Stimulated activated CD4-positive, alpha-beta T cell treated with anti-CD3 and anti-CD28 coated beads, Interleukin-12 subunit alpha, Interleukin-12 subunit beta, amount 100 ng/mL, for 4 hours (primary cell): ENCODE measurements around the gene HEATR1.
"Not testable (repeated sequence)": the region's sequence is repeated elsewhere in the genome, so short reads cannot be mapped to it uniquely, and the experiment has no call there.

Experiments
- DNase-seq: peaks from one replicate; pipeline ENCODE4 v3.0.0-alpha.2; 2020

The HEATR1 gene

DNA sequence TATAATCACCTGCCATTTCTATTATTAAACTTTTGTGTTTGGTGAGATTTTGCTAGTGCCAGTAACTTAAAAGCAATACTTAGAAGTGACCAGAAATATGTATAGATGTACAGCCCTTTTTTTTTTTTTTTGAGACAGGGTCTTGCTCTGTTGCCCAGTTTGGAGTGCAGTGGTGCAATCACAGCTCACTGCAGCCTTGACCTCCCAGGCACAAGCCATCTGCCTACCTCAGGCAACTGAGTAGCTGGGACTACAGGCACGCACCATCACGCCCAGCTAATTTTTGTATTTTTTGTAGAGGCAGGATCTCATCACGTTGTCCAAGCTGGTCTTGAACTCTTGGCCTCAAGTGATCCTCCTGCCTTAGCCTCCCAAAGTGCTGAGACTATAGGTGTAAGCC lies 23.9 kb downstream of the HEATR1 start:
- DNase-seq = not testable (repeated sequence)

DNA sequence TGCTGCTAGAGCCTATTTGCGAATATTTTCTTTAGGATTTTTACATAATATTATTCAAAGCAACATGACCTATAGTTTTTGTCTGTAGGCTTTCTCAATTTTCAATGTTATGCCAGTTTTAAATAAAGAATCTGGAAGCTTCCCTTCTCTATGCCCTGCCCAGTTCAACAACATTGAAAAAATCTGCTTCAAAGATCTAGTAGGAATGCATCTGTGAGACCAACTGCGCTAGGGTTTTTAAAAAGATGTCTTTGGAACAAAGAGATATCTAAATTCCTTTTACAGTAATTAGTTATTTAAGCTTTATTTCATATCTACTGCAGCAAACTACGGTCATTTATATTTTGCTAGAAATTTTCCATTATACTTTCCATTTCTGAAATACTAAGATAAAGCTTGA lies 25.7 kb downstream of the HEATR1 start:
- no peak for DNase-seq

GRCh38 chr1:236577041-236577440 lies 27.3 kb downstream of the HEATR1 start:
- not testable (repeated sequence) for DNase-seq

DNA sequence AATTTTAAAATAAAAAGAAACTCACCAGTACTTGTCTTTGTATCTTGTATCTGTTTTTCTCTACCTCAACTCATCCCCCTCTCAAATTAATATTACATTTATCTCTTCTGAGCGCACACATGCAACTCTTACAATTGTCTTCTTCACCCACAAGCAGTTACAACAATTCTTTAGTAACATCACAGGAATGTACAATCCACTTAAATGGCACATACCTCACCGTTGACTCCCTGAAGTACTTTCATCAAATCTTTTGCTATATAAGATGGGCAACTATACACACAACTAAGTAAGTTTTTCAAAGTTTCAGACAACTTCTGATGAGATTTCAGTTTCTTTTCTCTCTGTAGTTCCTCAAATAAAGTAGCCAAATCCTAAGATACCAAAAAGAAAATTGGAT lies 28.3 kb downstream of the HEATR1 start:
- no peak for DNase-seq

DNA sequence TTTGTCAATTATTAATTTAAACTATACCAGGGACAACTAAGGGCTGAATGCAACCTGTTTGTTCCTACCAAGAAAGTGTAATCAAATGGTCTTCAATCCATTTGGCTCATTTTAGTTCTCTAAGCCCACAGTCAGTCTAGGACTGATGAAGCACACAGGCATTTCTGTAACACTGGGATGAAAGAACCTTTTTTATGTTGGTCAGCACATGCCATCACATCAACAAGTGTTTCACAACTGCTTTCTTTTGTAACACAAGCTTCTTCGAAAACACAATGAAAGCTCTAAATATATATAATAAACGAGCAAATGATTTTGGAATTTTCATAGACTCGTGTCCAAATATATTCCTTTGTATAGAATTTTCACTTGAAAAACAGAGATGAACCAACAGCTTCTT lies 28.8 kb downstream of the HEATR1 start:
- DNase-seq = no peak

GRCh38 chr1:236568285-236568894 lies 35.9 kb downstream of the HEATR1 start:
- DNase-seq = no peak

DNA sequence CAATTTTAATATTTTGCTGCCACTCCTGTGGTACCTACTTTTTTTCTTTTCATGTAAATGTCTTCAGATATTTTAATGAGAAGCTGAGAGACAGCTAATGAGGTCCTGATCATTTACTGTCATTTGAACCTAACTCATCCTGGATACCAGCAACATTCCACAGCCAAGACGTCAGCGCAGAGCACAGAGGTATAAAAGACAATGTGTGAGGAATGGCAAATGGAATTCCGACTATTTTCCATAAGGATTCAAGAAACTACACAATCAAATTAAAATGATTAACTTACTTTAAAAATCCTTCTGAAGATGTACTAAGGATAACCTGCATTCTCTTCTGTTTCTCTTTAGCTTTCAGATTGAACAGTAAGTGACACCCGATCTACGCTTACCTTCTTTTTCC lies 38.8 kb downstream of the HEATR1 start:
- DNase-seq = no peak

DNA sequence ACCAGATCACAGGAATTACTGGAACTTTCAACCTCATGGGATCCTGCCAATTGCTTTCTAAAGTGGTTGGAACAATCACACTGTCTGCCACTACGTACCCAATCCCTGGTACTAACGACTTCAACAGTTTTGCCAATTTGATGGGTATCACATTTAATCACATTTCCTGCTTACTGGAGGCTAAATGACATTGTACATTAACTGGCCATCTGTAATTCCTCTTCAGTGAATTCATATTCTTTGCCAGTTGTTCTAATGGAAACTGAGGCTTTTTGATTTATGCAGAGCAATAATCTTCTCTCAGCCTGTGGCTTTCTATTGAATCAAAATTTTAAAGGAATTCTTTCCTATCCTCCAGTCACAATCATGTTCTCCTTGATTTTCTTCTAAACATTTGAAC lies 42.3 kb downstream of the HEATR1 start:
- DNase-seq = no peak

DNA sequence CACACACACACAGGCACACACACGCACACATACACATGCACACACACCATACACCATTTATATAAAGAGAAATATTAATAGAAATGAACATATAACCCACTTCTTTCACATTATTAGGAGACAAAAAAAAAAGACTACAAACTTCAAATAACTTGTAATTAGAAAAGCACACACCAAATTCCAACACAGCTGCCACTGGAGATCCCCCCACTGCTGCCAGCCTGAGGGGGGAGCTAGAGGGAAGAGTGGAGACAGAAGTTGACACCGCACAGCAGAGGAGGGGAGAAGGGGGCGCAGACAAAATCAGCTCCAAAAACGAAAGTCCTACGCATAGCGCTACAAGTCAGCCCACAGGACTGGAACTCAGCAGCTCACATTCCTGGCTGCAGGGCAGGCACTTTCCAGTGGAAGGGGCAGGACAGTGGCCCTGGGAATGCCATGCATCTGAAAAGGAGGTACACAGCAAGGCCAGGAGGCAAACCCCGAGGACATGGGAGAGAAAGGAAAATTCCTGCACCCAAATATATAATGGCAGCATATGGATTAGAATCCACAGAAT lies 44.0 kb downstream of the HEATR1 start:
- no peak for DNase-seq

DNA sequence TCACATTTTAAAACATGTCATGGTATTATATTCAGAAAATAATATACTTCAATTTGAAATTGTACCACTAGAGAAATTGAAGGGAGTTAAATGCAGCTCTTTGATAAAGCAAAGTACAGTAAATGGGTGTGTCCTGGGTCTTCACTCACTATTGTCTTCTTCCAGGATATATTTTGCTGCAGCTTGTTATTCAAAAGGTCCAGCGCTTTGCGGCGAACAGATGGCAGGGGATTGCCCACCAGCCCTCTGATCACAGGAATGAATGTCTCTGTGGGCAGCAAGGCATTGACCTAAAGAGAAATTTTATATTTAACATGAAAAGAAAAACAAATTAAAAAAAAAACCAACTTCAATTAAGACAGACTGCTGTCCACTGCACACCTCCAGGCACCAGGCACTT lies 45.5 kb downstream of the HEATR1 start:
- DNase-seq = no peak

DNA sequence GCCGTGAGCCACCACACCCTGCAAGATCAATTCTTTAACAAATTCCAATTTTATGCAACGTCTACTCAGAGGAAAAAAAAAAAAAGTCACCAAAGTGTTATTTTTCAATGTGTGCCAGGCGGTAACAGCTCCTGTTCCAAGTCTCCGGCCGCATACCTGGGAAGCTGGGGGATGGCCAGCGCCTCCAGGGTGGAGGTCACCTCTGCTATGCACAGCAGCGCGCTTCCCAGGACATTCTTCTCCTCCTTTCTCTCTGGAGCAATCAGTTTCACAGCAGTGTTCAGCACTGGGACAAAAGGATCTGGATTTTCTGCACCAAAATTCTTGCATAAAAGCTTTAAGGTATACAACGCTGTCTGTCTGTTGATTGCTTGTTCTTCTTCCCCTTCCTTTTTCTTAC lies 46.2 kb downstream of the HEATR1 start:
- no peak for DNase-seq

- DNase-seq = no peak
These were observed 47.7 kb downstream of the HEATR1 start for GRCh38 chr1:236556606-236557005.

GRCh38 chr1:236553370-236553769 lies 50.9 kb downstream of the HEATR1 start:
- no peak for DNase-seq

GRCh38 chr1:236552901-236553300 lies 51.4 kb downstream of the HEATR1 start:
- no peak for DNase-seq

DNA sequence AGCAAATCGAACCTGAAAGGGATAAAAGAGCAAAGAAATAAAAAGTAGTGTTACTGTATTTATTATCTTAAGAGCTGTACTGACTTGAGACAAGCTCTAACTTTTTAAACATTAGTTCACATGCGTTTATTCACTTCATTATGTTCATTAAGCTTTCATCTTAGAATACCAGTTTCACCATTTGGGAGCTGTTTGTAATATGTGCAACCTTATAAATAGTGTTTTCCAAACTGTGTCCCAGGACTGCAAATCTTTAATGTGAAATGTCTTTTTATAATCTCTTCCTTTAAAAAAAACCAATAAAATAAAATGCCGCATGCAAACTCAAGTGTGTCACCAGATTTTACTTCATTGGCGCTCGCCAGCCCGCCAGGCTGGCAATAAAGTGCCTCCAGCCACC lies 52.2 kb downstream of the HEATR1 start:
- DNase-seq = no peak

DNA sequence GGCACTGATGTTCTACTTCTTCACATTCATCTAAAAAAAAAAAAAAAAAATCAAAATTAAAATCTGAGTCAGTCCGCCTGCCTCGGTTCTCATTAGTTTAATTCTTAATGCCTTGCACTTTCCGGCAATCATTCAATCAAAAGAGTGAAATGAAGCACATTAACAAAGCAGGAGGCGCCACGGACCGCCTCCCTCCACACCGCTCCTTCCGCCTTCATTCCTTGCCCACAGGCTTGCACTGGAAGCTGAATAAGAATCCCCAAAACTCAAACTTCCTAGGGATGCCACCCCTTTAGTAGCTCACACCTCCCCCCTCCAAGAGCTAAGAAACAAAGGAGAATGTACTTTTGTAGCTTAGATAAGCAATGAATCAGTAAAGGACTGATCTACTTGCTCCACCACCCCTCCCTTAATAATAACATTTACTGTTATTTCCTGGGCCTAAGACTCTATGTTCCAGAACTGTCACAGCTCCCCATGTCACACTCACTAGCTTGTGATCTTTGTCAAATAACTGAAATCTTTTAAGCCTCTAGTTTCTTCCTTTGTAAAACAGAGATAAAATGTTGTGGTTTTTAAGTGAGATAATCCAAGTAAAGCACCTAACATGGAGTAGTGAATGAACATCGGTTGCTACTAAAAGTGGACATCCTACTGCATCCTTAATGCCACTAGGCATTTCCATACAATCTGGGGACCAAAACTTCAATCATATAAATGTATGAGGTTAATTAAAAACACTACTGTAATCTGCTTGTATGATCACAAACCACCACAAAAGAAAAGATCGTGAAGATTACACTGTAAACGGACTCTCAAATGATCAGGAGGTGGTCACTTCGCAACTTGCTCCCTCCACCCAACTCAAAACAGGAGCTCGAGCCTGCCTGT lies 53.1 kb downstream of the HEATR1 start:
- no peak for DNase-seq

GRCh38 chr1:236548452-236548851 lies 55.9 kb downstream of the HEATR1 start:
- no peak for DNase-seq

- DNase-seq = no peak
These were observed 58.6 kb downstream of the HEATR1 start for GRCh38 chr1:236545621-236546169.

GRCh38 chr1:236543065-236543669 lies 61.1 kb downstream of the HEATR1 start:
- DNase-seq = no peak

DNA sequence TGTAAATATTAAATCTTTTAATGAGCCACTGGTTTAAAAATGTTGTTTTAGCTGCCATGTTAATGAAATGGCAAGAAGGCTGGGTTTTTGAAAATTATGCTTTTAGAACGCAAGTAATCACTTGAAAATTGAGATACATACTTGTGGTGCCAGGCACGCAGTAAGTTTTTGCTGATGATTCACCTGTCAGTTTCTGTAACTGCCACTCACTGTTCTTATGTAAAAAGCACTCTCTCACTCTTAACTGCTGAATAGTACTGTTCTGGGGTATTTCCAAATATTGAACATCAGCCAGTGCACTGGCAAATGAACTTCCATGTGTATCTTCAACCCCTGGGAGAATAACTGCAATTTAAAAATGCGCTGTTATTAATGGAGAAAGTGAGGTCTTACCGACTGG lies 62.6 kb downstream of the HEATR1 start:
- DNase-seq = no peak

DNA sequence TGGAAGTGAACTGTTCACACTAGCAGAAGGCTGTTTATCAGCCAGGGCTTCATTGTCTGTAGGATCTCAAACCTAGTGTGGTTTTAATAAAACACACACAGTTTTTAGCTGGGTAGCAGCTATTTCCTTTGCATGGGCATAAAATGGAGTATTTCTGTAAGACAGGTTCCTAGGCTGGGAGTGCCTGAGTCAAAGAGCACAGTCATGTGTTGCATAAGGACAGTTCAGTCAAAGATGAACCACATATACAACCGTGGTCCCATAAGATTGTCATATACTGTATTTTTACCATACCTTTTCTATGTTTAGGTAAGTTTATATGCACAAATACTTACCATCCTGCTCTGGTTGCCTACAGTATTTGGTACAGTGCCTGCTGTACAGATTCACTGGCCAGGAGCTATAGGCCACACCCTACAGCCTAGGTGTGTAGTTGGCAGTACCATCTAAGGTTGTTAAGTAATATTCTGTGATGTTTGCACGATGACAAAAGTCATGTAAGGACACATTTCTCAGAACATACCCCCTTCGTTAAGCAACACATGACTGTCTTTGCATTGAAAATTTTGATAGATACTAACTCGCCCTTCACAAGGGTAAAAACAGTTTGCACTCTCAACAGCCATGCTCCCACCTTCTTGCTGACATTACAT lies 63.4 kb downstream of the HEATR1 start:
- DNase-seq = no peak

DNA sequence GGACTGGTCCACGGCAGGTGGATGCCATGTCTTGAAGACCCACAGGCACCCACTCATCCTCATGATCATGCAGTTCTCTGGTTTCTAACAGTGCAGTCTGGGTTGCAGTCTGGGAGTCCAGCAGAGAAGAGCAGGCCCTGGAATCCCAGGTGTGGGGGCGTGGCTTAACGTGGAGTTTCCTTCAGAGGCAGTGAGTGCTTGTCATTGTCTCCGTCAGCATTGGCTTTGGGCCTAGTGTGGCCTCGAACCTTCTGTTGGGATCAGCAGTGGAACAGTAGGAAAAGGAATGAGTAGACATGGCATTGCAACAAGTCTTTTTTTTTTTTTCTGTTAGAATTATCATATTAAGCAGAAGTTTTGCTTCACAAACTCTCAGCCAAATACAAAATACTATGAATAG lies 67.8 kb downstream of the HEATR1 start:
- no peak for DNase-seq

- no peak for DNase-seq
These were observed 68.6 kb downstream of the HEATR1 start for GRCh38 chr1:236535662-236536161.
